ENCODE results near the gene FAM169A. TPM values are rescaled to one million over a fixed set of nuclear protein-coding genes. Genes with fewer than 3 reads are reported as not detected.
A peak's percentile ranks its signal among the peaks of the same experiment; 100 is the strongest.
"Not testable (repeated sequence)": the region's sequence is repeated elsewhere in the genome, so short reads cannot be mapped to it uniquely, and the experiment has no call there.

Gene FAM169A
- total RNA-seq, 2 donors from 2014 or later, result 3.9 to 5.9 TPM

DNA sequence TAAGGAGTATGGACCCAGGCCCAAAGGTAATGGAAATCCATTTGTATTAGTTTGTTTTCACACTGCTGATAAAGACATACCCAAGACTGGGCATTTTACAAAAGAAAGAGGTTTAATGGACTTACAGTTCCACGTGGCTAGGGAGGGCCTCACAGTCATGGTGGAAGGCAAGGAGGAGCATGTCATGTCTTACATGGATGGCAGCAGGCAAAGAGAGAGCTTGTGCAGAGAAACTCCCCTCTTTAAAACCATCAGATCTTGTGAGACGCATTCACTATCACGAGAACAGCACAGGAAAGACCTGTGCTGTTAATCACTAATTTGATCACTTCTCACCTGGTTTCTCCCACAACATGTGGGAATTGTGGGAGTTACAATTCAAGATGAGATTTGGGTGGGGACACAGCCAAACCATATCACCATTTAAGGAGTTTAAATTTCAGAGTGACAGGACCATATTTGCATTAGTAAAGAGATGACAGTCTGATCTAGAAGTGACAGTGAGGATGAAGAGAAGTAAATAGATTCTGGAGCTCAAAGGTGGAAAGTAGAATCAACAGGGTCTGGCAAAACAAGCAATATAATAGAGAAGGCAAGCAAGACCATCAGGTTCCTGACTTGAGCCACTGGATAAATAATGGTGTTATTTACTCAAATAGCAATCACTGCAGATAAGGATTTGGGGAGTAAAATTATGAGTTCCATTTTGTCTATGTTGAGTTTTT, 7.5 kb upstream of the FAM169A start:
- no peak for DNase-seq
- ATAC-seq, result no peak
- intact Hi-C loops (cut with DNase I, micrococcal nuclease), result no loop called here

DNA sequence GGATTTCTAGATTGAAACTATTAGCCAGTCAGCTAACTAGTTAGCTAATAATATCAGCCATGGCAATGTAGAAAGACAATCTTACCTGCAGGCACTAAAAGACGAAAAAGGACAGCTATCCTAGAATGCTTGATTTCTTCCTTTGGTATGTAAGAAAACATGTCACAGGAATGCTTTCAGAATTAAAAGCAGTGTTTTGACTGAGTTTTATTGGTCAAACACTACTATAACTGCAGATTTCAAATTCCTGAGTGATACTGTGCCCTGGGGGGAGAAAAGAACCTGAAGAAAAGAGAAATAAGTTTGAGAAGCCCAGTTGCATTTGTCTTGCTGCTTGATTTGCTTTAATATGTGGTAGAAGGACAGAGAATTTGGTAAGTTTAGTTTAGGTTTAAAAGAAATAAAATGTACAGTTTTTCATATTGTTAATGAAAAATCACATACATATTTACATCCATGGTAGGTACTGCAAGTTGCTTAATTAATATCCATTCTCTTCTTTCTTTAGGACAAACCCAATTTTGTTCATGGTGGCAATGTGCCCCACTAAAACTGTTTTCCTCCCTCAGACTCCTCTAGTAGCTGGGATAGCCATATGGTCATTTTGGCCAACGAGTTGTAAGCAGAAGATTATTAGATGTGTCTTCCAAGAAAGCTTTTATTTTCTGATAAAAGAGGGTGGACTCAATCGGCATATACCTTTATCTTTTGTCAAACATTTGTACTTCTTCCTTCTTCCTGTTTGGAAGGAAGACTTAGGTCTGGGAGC, 4.3 kb upstream of the FAM169A start:
- ATAC-seq, result no peak
- intact Hi-C loops (cut with DNase I, micrococcal nuclease), result no loop called here
- no peak for DNase-seq

DNA sequence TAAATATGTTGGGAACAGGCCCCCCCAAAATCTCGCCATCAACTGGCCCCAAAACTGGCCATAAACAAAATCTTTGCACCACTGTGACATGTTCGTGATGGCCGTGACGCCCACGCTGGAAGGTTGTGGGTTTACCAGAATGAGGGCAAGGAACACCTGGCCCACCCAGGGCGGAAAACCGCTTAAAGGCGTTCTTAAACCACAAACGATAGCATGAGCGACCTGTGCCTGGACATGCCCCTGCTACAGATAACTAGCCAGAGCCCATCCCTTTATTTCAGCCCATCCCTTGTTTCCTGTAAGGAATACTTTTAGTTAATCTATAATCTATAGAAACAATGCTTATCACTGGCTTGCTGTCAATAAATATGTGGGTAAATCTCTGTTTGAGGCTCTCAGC, 3.2 kb upstream of the FAM169A start:
- intact Hi-C loops (cut with DNase I, micrococcal nuclease); ATAC-seq; DNase-seq: not testable (repeated sequence)

DNA sequence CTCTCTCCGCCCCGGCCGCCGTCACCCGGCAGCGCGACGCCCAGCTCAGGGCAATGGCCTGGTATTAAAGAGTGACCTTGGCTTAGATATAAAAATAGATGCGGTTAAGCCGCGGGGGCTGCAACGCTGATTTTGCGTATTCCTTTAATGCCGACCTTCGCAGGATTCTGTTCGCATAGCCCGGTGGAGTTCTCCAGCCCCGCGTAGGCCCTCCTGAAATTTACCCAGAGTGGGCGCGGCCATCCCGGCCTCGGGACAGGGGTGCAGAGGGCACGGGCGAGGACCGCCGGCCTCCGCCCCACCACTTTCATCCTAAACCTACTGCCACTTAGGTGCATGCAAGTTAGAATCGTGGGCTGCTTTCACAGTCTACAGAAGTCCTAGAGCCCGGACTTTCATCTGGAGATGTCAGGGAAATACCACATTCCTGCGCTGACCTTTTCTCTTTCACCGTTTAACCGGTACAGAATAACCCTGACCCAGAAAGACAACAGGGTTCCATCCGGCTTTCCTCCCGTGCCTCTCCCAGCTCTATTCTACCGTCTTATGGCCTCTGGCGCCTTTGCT, 492 bp upstream of the FAM169A start:
- peak in 1 of 2 donors; percentile 20 for DNase-seq
- intact Hi-C loops (cut with DNase I, micrococcal nuclease), result no loop called here

DNA sequence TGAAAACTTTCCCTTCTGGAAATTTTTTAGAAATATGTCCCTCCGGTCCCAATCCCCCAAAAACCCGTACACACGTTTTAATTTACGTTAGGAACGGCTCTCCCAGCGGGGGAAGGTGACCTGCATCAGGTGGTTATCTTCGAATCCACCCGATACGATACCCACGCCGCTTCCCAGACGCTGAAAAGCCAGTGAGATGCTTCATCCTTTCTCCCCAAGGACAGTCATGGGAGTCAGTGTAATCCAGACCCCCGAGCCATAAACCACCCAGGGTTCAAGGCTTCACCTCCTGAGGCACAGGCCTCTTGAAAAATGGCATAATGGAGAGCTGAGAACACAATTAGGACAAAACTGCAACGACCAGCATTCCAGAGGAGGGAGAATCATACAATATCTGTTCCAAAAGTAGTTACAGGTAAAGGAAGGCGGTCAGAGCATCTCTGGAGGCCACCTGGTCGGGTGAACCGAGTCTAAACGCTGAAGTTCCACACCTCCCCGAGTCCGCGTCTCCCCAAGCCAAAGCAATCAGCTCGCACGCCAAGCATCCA, 857 bp downstream of the FAM169A start:
- intact Hi-C loops (cut with DNase I, micrococcal nuclease), result no loop called here
- ATAC-seq (peak; percentile 29), DNase-seq (peak in 1 of 2 donors; percentile 16)

More for the DNA sequence above, 492 bp upstream of the FAM169A start:
- peak; percentile 41 for ATAC-seq

DNA sequence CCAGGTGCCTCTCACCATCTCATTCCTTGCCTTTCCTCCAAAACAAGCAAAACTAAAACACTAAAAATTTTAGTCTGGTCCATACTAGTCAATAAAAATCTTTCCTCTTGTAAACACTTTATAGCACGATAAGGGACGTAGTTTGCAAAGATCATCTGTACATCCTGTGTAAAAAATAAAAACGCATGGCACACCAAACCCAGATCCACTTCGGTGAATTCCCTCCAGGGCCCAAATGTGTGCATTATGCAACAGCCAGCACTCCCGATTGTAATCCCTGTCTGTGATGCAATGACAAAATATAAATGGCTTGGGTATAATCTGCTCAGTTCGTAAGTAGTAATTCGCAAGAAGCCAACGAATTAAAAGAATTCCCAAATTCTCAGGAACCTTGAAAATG, 1.4 kb downstream of the FAM169A start:
- no peak for ATAC-seq
- DNase-seq, result no peak
- intact Hi-C loops (cut with DNase I, micrococcal nuclease), result no loop called here

DNA sequence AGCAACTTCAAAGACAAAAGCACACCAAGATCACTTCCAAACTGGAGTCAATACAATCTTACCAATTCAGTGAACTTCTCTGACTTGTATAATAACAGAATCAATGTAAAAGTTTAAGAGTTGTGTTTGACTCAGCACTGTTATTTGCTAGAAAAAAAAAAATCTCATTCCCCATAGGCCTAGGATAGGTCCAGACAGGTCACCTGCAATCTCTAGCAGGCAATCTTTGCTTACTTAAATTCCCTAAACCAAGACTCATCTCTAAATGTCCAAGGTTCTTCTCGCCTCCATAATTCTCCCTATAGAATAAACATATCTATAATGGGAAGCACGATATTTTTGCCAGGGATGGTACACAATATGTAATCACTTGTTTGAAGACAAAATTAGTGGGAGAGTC, 2.5 kb downstream of the FAM169A start:
- DNase-seq, result no peak
- intact Hi-C loops (cut with DNase I, micrococcal nuclease), result no loop called here
- no peak for ATAC-seq

DNA sequence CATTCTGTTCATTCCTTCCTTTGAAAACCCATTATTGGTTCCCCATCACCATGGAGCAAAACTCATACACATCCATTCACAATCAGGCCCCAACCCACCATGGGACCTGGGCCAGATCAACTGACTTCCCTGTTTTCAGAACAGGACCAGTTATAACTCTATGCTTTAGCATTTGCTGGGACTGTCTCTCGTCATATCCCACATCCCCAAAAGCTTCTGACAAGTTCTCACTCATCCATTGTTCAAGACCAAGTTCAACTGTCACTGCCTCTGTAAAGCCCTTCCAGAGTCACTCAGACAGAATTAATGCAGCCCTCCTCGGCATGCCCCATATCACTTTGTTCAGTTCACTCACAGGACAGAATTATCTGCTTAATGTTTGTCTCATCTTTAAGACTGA, 4.0 kb downstream of the FAM169A start:
- DNase-seq (no peak), ATAC-seq (no peak)
- intact Hi-C loops (cut with DNase I, micrococcal nuclease), result no loop called here

DNA sequence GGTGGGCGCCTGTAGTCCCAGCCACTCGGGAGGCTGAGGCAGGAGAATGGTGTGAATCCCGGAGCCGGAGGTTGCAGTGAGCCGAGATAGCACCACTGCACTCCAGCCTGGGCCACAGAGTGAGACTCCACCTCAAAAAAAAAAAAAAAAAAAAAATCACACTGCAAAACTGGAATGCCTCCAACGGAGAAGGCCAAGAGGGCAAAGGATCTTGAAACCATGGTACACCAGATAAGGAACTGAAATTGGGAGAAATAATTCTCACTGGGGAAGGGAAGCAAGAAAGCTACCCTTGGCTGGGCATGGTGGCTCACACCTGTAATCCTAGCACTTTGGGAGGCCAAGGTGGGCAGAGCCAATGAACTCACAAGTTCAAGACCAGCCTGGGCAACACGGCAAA, 9.2 kb downstream of the FAM169A start:
- ATAC-seq; DNase-seq; intact Hi-C loops (cut with DNase I, micrococcal nuclease): not testable (repeated sequence)

DNA sequence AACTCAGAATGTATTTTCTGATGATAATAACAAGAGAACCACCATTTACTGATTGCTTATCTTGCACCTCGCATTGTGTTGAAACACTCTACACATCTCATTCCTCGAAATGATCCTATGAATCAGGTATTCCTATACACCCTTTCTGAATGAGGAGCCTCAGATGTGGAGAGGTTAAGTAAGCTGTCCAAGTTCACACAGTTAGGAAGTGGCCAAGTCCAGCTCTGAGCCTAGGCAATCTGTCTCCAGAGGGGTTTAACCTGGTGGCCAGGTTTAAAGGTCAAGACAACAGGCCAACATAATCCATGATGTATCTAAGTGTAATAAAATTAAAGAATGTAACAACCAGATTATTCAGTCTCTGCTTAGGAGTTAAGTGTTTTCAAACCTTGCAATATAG, 12.9 kb downstream of the FAM169A start:
- intact Hi-C loops (cut with DNase I, micrococcal nuclease), result no loop called here
- no peak for DNase-seq
- no peak for ATAC-seq

DNA sequence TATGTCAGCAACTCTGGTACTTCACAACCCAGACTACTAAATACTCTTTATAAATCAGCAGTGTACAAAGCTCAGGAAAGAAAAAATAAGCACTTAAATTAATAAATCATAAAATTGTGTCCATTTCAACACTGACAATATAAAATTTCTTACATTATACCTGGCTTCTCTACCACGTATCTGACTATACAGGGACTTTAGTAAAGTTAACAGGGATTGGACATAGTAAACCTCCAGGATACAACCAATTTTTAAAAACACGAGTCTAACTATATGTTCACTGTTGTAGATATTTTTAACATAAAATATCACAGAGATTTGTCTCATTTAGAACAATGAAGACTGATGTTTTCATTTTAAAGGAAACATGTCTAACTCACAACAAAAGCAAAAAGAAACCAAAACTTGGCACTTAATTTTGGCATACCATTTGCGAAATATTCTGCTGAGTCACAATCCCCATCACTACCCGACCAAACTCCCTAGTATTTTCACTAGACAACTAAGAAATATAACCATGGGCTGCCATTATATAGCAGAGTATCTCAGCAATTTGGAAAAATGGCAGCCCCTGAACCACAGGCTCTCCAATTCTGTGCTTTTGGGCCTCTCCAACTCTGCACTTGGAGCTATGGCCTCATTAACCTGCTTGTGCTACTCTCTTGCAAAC, 14.4 kb downstream of the FAM169A start:
- ATAC-seq, result no peak
- no peak for DNase-seq
- intact Hi-C loops (cut with DNase I, micrococcal nuclease), result no loop called here

DNA sequence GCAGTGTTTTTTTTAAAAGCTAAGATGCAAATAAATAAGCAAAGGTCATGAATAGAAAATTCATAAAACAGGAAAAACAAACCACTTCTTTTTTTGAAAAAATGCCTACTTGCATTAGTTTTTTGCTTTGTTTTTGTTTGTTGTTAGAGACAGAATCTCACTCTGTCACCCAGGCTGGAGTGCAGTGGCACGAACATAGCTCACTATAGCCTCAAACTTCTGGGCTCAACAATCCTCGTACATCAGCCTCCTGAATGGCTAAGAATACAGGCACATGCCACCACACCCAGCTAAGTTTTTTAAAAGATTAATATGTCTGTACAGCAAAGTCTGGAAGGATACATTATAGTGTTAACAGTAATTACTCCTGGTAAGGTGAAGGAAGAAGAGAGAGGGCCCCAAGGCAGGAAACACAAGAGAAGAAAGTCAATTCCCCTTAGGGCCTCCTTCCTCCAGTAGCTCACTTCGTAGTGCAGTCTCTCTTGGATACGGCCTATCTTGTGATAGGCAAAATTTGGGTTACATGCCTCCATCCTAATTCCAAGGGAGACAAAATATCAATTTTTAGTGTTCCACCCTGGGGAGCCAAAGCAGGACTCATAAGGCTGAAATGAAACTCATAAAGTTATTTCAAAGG, 15.3 kb downstream of the FAM169A start:
- DNase-seq (no peak), ATAC-seq (no peak)
- intact Hi-C loops (cut with DNase I, micrococcal nuclease), result no loop called here

DNA sequence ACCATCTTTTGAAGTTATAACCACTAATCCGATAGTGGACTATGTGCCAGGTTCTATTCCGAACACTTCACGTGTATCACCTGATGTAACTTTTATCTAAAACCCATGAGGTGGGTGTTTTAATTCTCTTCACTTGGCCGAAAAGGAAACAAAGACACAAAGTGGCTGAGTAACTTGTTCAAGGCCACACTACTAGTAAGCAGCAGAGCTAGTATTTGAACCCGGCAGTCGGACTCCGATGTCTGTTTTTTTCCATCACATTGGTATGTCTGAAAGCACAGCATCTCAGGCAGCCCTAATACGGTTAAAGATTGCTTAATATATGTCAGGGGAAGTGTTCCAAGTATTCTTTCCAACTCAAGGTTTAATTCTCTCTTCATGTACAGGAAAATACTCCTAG, 16.2 kb downstream of the FAM169A start:
- DNase-seq (no peak), ATAC-seq (no peak)
- intact Hi-C loops (cut with DNase I, micrococcal nuclease), result no loop called here

DNA sequence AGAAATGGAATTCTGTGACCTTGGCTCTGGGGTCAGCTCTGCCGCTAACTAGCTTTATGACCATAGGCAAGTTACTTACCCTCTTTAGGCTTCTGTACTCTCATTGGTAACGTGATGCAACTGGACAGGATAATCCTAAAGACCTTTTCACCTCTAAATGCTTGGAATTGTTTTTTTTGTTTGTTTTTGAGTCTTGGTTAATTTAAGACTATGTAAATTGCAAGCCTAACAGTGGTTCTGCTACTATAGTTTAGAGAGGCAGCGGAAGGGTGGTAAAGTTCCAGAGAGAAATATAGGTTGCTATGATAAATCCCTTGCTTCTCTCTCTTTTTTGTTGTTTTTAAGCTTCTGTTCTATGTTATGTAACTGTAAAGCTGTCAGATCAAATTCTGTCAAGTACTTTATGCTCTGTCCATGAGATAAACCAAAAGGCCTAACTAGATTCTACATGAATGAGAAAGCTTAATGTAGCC, 17.6 kb downstream of the FAM169A start:
- DNase-seq (no peak), ATAC-seq (no peak)
- intact Hi-C loops (cut with DNase I, micrococcal nuclease), result no loop called here

DNA sequence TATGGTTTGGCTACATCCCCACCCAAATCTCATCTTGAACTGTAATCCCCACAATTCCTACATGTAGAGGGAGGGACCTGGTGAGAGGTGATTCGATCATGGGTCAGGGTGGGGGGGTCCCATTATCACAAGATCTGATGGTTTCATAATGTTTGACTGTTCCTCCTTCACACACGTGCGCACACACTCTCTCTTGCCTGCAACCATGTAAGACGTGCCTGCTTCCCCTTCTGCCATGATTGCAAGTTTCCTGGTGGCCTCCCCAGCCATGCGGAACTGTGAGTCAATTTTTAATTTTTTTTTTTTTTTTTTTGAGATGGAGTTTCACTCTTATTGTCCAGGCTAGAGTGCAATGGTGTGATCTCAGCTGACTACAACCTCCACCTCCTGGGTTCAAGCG, 27.0 kb downstream of the FAM169A start:
- DNase-seq, result no peak
- no peak for ATAC-seq
- intact Hi-C loops (cut with DNase I, micrococcal nuclease), result no loop called here

DNA sequence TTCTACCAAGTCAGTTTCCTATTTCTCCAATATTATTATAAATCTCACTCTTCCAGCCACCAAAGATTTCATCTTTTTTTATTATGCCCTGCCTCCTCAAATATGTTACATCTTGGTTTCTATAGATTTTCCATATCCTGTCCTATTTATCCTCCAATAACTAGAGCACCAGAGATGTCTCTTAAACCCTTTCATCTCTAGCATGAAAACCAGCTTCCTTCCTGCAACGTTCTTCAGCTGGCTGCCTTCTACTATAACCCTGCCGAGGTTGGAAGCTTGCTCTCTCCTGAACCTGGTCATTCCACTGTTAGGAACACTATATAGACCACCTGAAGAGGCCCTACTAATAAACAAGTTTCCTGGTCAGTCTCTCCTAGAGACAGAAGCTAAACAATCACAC, 27.9 kb downstream of the FAM169A start:
- intact Hi-C loops (cut with DNase I, micrococcal nuclease), result no loop called here
- no peak for DNase-seq
- no peak for ATAC-seq

DNA sequence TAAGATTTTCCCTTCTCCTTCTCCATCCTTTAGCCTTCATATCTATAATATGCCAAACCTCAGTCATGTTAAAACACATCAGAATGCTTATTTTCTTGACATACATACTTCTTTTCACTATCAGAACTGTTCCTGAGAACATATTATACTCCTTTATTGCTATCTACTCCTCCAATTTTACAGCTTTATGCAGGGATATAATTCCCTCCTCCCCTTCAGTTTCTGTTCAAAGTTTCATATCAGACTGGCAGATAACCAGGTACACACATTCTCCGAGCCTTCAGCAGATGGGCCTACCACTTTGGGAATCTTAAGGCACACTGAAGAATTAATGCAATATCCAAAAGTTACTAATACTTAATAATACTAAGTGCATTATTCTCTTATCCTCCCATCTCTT, 29.1 kb downstream of the FAM169A start:
- peak; percentile 75 for ATAC-seq
- intact Hi-C loops (cut with DNase I, micrococcal nuclease), result no loop called here
- DNase-seq, result no peak

DNA sequence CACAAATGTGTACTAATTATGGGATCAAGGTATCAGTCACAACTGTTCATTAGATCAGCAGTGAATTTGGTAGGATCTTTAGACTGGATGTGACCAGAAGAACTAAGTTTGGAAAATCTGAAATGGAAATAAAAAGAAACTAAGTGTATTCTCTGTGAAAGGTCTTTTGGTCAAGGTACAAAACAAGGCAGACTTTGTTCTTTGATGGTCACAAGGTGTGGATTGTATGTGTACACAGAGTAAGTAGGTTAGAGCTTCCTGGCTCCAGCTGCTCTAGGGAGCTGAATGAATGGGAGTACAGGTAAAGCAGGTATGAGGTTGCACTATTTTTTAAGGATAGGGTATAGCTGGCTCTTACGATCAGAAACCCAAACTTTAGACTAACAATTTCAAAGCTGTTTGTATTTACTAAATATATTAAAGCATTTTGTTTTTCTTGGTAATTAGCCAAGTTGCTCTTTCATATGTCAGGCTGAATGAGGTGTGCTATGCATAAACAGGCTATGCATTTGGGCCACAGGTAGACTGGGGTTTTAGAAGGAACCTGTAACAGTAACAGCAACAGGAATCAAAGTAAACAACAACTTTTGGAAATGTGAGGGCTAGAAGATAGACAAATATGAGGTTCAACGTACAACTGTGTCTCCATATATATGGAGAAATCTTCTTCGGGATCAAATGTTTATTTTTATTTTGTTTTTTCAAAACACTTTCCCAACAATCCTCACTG, 32.5 kb downstream of the FAM169A start:
- ATAC-seq, result peak; percentile 97
- intact Hi-C loops (cut with DNase I, micrococcal nuclease), result no loop called here
- DNase-seq, result peak; percentile 27 to 67
